B cell (primary cell): ENCODE data around the gene CDIPT. TPM values are rescaled to one million over a fixed set of nuclear protein-coding genes. Genes with fewer than 3 reads are reported as not detected.

Experiments used
- ATAC-seq: fragments of 200-7000 bp; cut with Tn5 transposase; one replicate; pipeline ENCODE4 v1.10.0; 2021; ENCODE audit warnings: low read depth, mild to moderate bottlenecking, moderate number of reproducible peaks, moderate library complexity
- CTCF ChIA-PET: fragments of 350-600 bp; sonication (Branson Sonifier 250); formaldehyde crosslinking; loops from one replicate; lab custom pipeline; 2021; ENCODE audit warnings: antibody characterized with exemption, inconsistent platforms; lab: Charles Lee
- POLR2A ChIA-PET: fragments of 350-600 bp; sonication (Branson Sonifier 250); formaldehyde crosslinking; loops from one replicate; lab custom pipeline; 2021; ENCODE audit warnings: antibody characterized with exemption; lab: Charles Lee
- DNase-seq: peaks from one replicate; pipeline ENCODE4 v3.0.0; 2013
- H2AFZ ChIP-seq: 2 replicates; pipeline ENCODE4 v1.6.1; 2012; ENCODE audit warnings: mild to moderate bottlenecking, low read depth, low read length; ENCODE audit not compliant: insufficient read depth, poor library complexity, severe bottlenecking
- H3K27ac ChIP-seq, 2 donors: 1 replicate in 1 of 2; 2 replicates in 1 of 2; pipeline ENCODE4 v1.5.1; 2012 to 2013; ENCODE audit warnings: low read length in 2 of 2, mild to moderate bottlenecking in 2 of 2, moderate library complexity in 1 of 2
- H3K27me3 ChIP-seq, 4 experiments: fragments of 200-600 bp in 1 of 4; sonication (generic) in 1 of 4; replicated peaks in 1 of 4; 1 replicate in 2 of 4; 2 replicates in 2 of 4; pipeline versions ENCODE4 v1.6.1 to v1.7.0; 2013 to 2016; ENCODE audit warnings: low read length in 3 of 4, mild to moderate bottlenecking in 2 of 4, mixed read lengths in 1 of 4, moderate library complexity in 1 of 4; ENCODE audit not compliant: insufficient read depth in 4 of 4, control insufficient read depth in 3 of 4; ENCODE audit errors: control extremely low read depth in 1 of 4
- H3K36me3 ChIP-seq, 2 experiments: replicated peaks in 1 of 2; 1 replicate in 1 of 2; 2 replicates in 1 of 2; pipeline versions ENCODE4 v1.6.1 to v1.7.1; 2013; ENCODE audit warnings: low read length in 1 of 2; ENCODE audit not compliant: insufficient read depth in 2 of 2, control insufficient read depth in 1 of 2; ENCODE audit errors: control extremely low read depth in 1 of 2, extremely low read depth in 1 of 2
- H3K4me1 ChIP-seq, 2 donors: fragments of 200-600 bp in 1 of 2; sonication (generic) in 1 of 2; 1 replicate in 1 of 2; 2 replicates in 1 of 2; pipeline versions ENCODE4 v1.5.1 to v1.6.1; 2013 to 2017; ENCODE audit warnings: low read length in 2 of 2; ENCODE audit not compliant: control insufficient read depth in 2 of 2, insufficient read depth in 2 of 2
- H3K4me2 ChIP-seq: replicated peaks from 2 replicates; pipeline ENCODE3; 2012; ENCODE audit warnings: mild to moderate bottlenecking, low read depth, low read length; ENCODE audit not compliant: poor library complexity, severe bottlenecking
- H3K4me3 ChIP-seq, 5 experiments: fragments of 200-600 bp in 1 of 5; sonication (generic) in 1 of 5; 1 replicate in 3 of 5; 2 replicates in 2 of 5; pipeline versions ENCODE4 v1.5.1 to v1.7.0; 2011 to 2016; ENCODE audit warnings: low read length in 4 of 5, mild to moderate bottlenecking in 4 of 5, low read depth in 2 of 5, control low read depth in 1 of 5, moderate library complexity in 1 of 5; ENCODE audit not compliant: insufficient read depth in 1 of 5; ENCODE audit errors: control extremely low read depth in 1 of 5, extremely low read depth in 1 of 5
- H3K79me2 ChIP-seq: fragments of 200-600 bp; sonication (generic); one replicate; pipeline ENCODE4 v1.6.0; 2016; ENCODE audit warnings: low read length; ENCODE audit not compliant: control insufficient read depth, insufficient read depth
- H3K9ac ChIP-seq: fragments of 200-600 bp; sonication (generic); 2 replicates; pipeline ENCODE4 v1.6.1; 2017; ENCODE audit warnings: mild to moderate bottlenecking, low read length, moderate library complexity
- H3K9me3 ChIP-seq, 3 donors: one replicate each; pipeline versions ENCODE4 v1.6.1 to v1.7.1; 2013; ENCODE audit warnings: low read length in 2 of 3; ENCODE audit not compliant: control insufficient read depth in 2 of 3, insufficient read depth in 1 of 3; ENCODE audit errors: control extremely low read depth in 1 of 3
- H4K20me1 ChIP-seq: 2 replicates; pipeline ENCODE4 v1.6.0; 2012; ENCODE audit warnings: mild to moderate bottlenecking, low read length; ENCODE audit not compliant: insufficient read depth, control insufficient read depth, poor library complexity, severe bottlenecking
- H3K27ac Mint-ChIP-seq: one replicate; pipeline ENCODE4 v1.8.0; 2021; ENCODE audit warnings: mixed read lengths
- H3K27me3 Mint-ChIP-seq: one replicate; pipeline ENCODE4 v1.8.0; 2021; ENCODE audit warnings: mixed read lengths
- H3K4me1 Mint-ChIP-seq: one replicate; pipeline ENCODE4 v1.8.0; 2021; ENCODE audit warnings: mixed read lengths
- H3K4me3 Mint-ChIP-seq: one replicate; pipeline ENCODE4 v1.8.0; 2021; ENCODE audit warnings: mixed read lengths
- H3K9me3 Mint-ChIP-seq: one replicate; pipeline ENCODE4 v1.8.0; 2022; ENCODE audit warnings: mixed read lengths; ENCODE audit not compliant: insufficient read depth
- CTCF ChIP-seq: fragments of 200-600 bp; IDR thresholded peaks from one replicate; pipeline ENCODE4 v1.8.0; 2022; ENCODE audit warnings: antibody characterized with exemption, mild to moderate bottlenecking
- EZH2 ChIP-seq: IDR thresholded peaks from 2 replicates; pipeline ENCODE4 v1.6.1; 2012; ENCODE audit warnings: borderline replicate concordance, low read depth, mild to moderate bottlenecking, moderate library complexity, low read length; ENCODE audit not compliant: insufficient read depth, poor library complexity, severe bottlenecking
- WGBS: methylation state at CpG from one replicate; pipeline ENCODE4 v1.1.5; 2013; ENCODE audit warnings: missing lambda C conversion rate; ENCODE audit not compliant: insufficient coverage; 5-methylcytosine and 5-hydroxymethylcytosine counted together
- intact Hi-C: fragments of 100-400 bp; cut with micrococcal nuclease; formaldehyde crosslinking; loops from one replicate; pipeline ENCODE4 v1.10.0; 2022
- polyA plus RNA-seq: library from polyadenylated mRNA; depleted of rRNA; stranded (reverse); fragments of >200 nt; gene quantifications from 2 replicates; pipeline ENCODE4 v1.2.3, GENCODE V29; 2012
- total RNA-seq, 2 donors: library from RNA; stranded (reverse); fragments of 120-200 nt in 1 of 2; gene quantifications; 1 replicate in 1 of 2; 2 replicates in 1 of 2; pipeline versions ENCODE4 v1.2.3 to v1.2.4, GENCODE V29; 2013 to 2022

CDIPT gene
- total and polyA plus RNA-seq, 2 donors (not counting 1 experiment from before 2014, with no cell fraction given), result 51.2 to 63.3 TPM

- H3K4me1 ChIP-seq, result no peaks in the 10 kb centered on the region
- H4K20me1 ChIP-seq, result no peaks in the 10 kb centered on the region
- H3K9ac ChIP-seq, result no peak overlapping the region
- H3K9me3 Mint-ChIP-seq, result no peaks in the 10 kb centered on the region
- peaks cover 4 to 55% of the 10 kb centered on the region in 2 experiments for H3K36me3 ChIP-seq
- ATAC-seq, result no peak
- CTCF ChIA-PET, result interaction anchor here (1.2 to 1.3 kb wide), 2 partner anchors 8 to 10 kb away, joined by 4 read pairs; no protein-coding TSS in a partner anchor
- H3K27me3 ChIP-seq, result no peaks in the 10 kb centered on the region
- intact Hi-C loops, result no loop called here
- no peak overlapping the region for H2AFZ ChIP-seq
- H3K27ac ChIP-seq, result no peak overlapping the region
- POLR2A ChIA-PET, result interaction anchor here (0.8 kb wide), 1 partner anchor 20 kb away, joined by 3 read pairs; no protein-coding TSS in a partner anchor
- DNase-seq, result no peak
- no peaks in the 10 kb centered on the region for H3K27me3 Mint-ChIP-seq
- no peak overlapping the region for H3K27ac Mint-ChIP-seq
- no peaks in the 10 kb centered on the region for H3K79me2 ChIP-seq
- no peaks in the 10 kb centered on the region for H3K9me3 ChIP-seq
- no peak overlapping the region for H3K4me3 ChIP-seq
- H3K4me1 Mint-ChIP-seq, result no peaks in the 10 kb centered on the region
- WGBS, result 96% methylated on average over 3 of the region's 6 CpGs
- no peak for TF ChIP-seq EZH2
- TF ChIP-seq CTCF, result no peak
- H3K4me2 ChIP-seq, result no peak overlapping the region
- H3K4me3 Mint-ChIP-seq, result no peak overlapping the region
These were observed 23.2 kb downstream of the CDIPT start for GRCh38 chr16:29839822-29840221.

- ChIA-PET CTCF (interaction anchor here (0.9 to 1.2 kb wide), 2 partner anchors 9 to 10 kb away, joined by 3 to 4 read pairs; no protein-coding TSS in a partner anchor), POLR2A (interaction anchor here (1.1 kb wide), 1 partner anchor 18 kb away, joined by 3 read pairs; the partner anchor contains the start of gene MVP)
- Histone ChIP-seq H4K20me1 (no peaks in the 10 kb centered on the region), H2AFZ (no peak overlapping the region), H3K79me2 (no peaks in the 10 kb centered on the region), H3K9me3 (no peaks in the 10 kb centered on the region), H3K4me2 (no peak overlapping the region), H3K4me3 (no peak overlapping the region), H3K9ac (no peak overlapping the region), H3K27ac (no peak overlapping the region), H3K4me1 (no peaks in the 10 kb centered on the region), H3K27me3 (no peaks in the 10 kb centered on the region), H3K36me3 (peaks cover 4 to 66% of the 10 kb centered on the region in 2 experiments)
- 100% methylated on average over 3 of the region's 5 CpGs for WGBS
- Mint-ChIP-seq H3K27me3 (no peaks in the 10 kb centered on the region), H3K27ac (no peak overlapping the region), H3K4me3 (no peak overlapping the region), H3K9me3 (no peaks in the 10 kb centered on the region), H3K4me1 (no peaks in the 10 kb centered on the region)
- no peak for ATAC-seq
- no peak for DNase-seq
- intact Hi-C loops, result no loop called here
- TF ChIP-seq CTCF (no peak), EZH2 (no peak)
These were observed 25.2 kb downstream of the CDIPT start for GRCh38 chr16:29837841-29838240.
